CD4-positive, alpha-beta T cell treated with Interleukin-17A for 4 hours (primary cell): ENCODE measurements around the gene SERF2.
A peak's percentile ranks its signal among the peaks of the same experiment; 100 is the strongest.
"Not testable (repeated sequence)": the region's sequence is repeated elsewhere in the genome, so short reads cannot be mapped to it uniquely, and the experiment has no call there.

Experiments used
- DNase-seq: peaks from one replicate; pipeline ENCODE4 v3.0.0-alpha.2; 2020; ENCODE audit warnings: mixed read lengths

SERF2 gene

DNA sequence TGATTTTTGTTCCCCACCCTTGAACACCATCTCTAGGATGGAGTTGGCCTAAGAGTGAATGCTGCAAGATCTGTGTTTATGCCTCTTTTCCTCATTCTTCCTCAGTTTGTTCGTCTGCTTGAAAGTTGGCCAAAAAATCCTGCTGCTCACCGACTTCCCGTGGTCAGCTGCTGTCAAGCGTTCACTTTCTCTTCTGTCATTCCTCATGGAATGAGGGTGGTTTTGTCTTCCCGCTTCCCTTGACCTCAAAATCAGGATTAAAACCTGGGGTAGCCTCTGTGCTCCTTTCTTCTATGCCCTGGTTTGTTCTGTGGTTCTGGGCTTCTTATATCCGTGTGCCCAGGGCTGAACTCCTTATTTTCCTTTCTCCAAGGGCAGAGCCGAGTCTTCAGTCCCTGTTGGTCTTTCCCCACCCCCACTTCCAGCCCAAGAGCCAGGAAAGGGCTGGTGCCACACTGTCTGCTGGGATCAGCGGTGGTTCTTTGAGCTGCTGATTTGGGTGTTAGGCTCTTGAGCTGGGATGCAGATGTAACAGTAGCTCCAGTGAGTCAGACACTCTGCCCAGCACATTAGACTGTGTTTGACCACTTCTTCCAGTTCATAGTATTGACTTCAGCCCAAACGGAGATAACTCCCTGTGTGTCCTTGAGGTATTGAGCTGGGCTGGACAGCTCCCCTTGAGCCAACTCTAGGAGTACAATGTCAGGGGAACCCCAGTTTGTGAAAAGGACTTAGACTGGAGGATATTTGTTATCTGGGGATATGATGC is 2.3 kb downstream of the SERF2 start:
- no peak for DNase-seq

DNA sequence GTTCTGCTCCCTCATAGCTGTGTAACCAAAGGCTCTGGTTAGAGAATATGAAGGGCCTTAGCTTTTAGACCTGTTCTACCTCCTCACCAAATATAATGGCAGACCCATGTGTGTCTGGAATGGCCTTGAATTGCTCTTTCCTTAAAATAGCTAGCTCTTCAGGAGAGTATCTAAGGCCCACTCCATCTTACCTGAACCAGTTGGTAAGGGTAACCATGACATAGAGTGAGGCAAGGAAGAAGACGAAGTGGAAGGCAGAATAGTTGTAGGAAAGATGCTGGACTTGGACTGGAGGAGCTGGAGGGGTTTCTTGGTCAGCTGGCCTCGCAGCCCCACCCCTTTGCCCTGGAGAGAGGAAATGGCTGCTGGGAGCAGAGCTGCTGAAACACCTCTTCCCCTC is 3.1 kb downstream of the SERF2 start:
- DNase-seq, result no peak

DNA sequence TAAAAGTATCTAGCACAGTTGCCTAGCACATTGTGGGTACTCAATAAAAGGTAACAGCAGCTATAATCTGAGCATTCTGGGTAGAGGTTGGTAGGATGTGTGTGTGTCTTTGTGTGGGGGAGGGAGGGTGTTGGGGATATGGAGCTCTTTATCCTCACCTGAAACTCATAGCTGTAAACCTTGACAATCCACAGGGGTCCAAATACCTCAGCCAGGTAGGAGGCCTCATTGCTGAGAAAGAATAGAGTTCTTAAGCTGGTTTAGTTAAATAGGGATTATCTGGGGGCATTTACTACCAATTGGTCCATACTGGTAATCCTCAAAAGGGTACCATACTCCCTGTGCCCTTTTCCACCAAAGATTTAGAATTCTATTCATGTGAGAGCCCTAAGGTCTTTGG is 3.9 kb downstream of the SERF2 start:
- no peak for DNase-seq

DNA sequence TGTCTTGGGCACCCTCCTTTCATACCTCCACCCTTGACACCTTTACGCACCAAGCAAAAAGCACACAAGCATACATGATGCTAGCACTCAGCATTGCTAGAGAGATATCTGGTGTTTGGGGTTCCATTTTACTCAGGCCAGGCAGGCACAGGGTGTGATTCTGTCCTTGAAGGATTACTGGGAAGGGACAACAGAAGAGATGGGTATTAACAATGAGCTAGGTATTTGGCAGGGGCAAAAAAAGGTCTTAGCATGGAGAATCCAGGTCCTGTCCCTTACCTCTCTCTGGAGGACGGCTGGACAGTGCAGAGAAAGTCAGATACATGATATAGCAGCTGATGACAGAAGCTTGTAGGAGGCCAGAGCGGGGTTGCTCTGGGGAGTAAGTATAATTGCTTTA is 4.4 kb downstream of the SERF2 start:
- DNase-seq, result no peak

DNA sequence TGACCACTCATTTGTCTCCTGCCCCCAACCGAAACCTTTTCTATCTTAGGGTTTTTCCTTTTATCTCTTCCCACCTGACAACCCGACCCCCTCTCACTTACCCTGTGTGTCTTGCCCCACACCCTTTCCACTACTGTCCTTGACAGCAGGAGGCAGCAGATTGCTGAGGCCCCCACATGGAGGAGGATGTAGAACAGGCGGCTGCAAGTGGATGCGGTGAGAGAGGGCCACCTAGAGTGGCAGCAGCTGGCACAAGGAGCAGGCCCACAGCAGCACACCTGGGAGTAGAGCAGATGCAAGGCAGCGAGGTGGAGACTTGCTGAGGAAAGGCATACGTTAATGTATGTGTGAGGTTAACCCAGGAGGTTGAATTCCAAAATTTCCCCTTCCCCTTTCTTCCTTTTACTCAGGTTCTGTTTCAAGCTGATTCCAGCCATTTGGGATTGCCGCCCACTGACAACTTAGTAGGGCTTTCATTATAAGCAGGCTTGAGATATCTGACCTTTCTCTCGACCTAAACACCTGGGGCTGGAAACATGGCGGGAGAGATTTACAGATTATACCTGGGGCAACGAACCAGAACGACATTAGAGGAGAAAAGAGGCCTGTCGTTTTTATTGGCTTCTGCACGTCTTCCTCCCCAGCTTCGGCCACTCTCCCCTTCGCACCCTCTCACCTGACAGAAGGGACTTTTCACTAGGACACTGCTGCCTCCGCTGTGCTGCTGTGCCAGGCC is 7.3 kb downstream of the SERF2 start:
- no peak for DNase-seq

DNA sequence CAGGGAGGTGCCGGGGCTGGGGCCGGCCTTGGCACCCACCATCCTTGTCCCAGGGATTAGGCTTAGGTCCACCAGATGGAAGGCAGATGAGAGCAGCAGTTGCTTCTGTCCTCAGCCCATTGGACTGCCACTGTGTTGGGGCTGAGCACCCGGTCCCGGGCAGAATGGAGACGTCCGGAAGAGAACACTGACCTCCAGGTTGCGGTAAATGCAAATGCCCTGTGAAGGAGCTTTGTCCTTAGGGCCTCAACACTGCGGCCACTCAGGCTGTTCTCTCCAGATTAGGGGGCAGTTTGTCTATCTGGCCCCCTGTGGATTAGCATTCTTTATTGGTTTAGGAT is 7.8 kb downstream of the SERF2 start, which contains the start of gene SERINC4:
Gene SERINC4, minus strand, starts transcription at position 276 of the 341 bp plus-strand sequence. Its CDS starts 234 bp downstream, at position 42.
- no peak for DNase-seq

DNA sequence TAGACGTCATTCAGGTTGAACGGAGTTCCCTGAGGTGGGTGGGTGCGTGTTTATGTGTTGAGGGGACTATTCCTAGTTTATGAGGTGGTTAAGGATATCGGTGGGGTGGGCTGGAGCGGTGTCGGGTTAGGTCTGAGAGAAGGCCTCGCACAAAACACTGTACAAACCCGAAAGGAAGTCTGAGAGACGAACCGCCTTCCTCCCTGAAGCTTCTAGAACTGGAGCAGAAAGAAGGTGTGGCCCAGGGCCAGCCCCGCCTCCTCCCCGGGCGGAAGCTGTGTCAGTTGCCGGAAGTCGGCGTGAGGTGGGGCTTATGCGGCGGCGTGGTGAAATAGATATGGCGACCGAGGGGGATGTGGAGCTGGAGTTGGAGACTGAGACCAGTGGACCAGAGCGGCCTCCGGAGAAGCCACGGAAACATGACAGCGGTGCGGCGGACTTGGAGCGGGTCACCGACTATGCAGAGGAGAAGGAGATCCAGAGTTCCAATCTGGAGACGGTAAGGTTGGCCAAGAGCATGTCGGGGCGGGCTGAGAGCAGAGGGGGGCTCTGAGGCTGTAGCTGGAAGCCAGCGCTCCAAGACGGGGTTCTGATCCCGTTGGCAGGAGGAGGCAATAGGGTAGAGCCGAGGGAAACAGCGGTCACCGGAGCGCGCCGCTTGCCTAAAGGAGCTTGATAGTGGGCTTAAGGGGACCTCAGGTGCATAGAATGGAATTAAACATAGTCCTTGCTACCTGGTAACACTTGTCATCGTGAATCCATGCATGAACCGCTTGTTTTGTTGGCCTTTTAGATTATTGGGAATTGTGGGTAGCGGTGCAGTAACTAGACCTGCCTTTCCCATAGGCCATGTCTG is 8.4 kb downstream of the SERF2 start, which contains the start of gene HYPK:
Gene HYPK, plus strand, starts transcription at position 314 of the 856 bp plus-strand sequence. Its CDS starts 24 bp downstream, at position 338.
- peak; percentile 96 for DNase-seq

DNA sequence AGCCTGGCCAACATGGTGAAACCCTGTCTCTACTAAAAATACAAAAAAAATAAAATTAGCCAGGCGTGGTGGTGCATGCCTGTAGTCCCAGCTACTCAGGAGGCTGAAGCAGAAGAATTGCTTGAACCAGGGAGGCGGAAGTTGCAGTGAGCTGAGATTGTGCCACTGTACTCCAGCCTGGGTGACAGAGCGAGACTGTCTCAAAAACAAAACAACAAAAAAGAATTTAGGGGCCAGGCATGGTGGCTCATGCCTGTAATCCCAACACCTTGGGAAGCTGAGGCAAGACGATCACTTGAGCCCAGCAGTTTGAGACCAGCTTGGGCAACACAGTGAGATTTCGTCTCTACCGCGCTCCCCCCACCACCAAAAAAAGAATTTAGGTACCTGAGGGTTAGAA is 10.6 kb downstream of the SERF2 start:
- not testable (repeated sequence) for DNase-seq

DNA sequence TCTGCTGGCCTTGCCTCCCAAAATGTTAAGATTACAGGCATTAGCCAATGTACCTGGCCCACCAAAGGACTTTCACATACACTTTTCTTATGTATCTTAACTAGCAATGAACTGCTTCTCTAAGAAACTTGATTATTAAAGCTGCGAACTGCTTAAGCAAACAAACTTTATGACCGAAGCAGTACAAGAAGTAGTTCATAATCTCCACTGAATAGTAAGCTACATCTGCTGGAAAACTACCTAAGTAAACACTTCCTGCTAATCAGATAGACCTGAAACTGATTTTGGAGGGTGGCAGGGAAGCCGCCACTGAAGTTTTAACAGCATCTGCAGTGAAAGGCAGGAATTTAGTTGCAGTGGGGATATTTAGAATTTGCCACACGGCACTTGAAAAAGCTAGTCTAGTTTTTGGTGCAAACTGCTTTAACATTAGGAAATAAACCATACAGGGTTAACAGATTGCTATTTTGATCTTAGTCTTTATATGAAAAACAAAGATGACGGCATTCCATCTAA is 16.4 kb downstream of the SERF2 start:
- no peak for DNase-seq

DNA sequence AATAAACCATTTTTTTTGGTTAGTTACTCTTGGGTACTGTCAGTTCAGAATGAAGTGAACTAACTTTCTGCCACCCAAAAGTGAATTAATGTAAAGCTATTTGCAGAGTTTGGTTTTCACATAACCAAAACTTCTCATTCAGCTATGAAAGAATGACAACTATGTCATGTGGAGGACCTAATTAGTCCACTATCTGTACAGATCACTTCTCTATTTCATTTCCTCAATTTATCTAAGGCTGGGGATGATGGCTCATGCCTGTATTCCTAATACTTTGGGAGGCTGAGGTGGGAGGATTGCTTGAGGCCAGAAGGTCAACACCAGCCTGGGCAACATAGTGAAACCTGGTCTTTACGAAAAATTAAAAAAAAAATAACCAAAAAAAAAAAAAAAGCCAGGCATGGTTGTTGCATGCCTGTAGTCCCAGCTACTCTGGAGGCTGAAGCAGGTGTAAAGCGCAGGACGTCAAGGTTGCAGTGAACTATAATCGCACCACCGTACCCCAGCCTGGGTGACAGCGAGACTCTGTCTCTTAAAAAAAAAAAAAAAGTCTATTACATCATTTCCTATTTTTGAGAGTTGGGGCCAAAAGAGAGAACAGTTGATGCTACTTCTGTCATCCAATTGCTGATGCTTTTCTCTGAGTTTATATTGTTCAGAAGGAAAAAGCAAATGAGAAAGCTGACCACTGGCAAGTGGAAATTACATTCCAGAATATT is 17.0 kb downstream of the SERF2 start:
- no peak for DNase-seq

DNA sequence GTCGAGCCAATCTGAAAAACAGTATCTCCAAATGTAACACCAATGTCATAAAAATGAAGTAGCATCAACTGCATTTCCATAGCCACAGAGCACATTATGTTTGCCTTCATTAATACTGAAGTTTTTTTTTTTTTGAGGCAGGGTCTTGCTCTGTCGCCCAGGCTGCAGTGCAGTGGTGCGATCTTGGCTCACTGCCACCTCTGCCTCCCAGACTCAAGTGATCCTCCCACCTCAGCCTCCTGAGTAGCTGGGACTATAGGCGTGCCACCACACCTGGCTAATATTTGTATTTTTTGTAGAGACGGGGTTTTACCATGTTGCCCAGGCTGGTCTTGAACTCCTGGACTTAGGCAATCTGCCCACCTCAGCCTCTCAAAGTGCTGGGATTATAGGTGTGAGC is 22.9 kb downstream of the SERF2 start:
- DNase-seq, result not testable (repeated sequence)

DNA sequence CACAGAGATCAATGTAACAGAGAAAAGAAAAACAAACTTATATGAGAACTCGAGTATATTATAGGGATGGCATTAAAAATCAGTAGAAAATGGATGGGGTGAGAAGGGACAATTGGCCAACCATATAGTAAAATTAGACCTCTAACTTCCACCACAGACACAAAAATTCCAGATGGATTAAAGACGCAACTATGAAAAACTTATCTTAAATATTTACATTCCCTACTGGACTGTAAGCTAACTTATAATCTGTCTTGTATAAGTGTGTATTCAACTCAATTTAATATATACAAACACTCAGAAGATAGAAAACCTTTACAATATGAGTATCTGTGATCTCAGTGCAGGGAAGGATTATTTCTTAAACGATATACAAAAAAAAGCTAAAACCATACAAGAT is 29.4 kb downstream of the SERF2 start:
- DNase-seq, result no peak

DNA sequence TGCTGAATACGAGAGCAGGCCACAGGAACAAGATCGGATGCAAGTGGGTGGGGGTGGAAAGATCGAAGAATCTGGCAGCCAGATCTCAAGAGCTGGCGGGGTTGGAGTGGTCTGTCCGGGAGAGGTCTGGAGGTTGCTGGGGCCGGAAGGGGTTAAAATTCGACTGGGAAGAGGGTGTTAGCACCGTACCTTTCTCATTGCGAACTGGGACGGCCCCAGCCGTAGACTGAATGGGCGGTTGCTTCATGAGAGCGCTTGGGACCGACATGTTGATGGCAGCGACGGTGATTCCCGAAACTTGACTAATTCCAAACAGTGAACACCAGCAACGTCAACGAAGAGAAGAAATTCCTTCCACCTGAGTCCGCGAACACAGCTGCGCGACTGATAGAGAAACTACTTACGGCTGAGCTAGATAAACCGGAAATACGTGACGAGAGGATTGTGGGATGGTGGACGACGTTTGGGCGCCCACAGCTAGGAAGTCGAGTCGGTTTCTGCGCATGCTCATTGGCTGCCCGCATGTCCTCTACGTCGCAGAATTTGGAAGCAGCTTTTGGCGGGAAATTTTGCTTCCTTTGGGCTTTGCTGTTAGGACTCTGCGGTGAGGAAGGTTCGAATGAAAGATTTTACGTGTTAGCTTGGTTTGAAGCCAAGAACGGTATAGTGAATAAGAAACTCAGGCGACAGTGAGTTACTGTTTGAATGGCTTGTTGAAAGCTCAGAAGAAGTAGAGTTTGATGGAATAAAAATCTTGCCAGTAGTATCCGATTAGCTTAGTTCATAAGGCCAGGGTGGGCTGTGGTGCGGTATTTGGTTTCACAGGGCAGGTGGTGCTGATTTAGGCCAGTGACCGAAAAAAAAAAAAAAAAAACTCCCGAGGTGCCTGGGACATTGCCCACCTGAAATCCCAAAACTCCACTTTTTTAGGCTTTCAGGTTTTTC is 32.5 kb downstream of the SERF2 start, which contains the start of gene MFAP1:
Gene MFAP1, minus strand, starts transcription at position 389 of the 945 bp plus-strand sequence. Its CDS starts 121 bp downstream, at position 268.
- peak; percentile 93 for DNase-seq

DNA sequence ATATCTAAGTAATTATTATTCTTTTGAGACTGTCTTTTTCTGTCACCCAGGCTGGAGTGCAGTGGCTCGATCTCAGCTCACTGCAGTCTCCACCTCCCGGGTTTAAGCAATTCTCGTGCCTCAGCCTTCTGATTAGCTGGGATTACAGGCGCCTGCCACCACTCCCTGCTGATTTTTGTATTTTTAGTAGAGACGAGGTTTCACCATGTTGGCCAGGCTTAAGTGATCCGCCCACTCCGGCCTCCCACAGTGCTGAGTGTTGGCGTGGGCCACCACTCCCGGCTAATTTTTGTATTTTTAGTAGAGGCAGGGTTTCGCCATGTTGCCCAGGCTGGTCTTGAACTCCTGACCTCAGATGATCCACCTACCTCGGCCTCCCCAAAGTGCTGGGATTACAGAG is 33.2 kb downstream of the SERF2 start:
- DNase-seq, result not testable (repeated sequence)

DNA sequence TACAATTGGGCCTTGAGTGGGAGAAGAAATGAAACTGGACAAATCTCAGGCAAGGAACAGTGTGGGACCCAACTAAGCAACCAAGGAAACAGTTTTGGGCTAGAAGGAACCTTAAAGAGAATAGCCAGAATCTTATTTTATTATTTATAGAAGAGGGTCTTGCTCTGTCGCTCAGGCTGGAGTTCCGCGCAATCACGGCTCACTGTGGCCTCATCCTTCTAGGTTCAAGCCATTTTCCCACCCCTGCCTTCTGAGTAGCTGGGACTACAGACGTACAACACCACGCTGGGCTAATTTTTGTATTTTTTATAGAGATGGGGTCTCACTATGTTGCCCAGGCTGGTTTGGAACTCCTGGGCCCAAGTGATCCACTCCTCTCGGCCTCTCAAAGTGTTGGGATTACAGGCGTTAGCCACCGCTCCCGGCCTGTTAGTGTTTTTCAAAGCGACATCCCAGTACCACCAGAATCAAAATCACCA is 33.9 kb downstream of the SERF2 start:
- DNase-seq, result no peak

DNA sequence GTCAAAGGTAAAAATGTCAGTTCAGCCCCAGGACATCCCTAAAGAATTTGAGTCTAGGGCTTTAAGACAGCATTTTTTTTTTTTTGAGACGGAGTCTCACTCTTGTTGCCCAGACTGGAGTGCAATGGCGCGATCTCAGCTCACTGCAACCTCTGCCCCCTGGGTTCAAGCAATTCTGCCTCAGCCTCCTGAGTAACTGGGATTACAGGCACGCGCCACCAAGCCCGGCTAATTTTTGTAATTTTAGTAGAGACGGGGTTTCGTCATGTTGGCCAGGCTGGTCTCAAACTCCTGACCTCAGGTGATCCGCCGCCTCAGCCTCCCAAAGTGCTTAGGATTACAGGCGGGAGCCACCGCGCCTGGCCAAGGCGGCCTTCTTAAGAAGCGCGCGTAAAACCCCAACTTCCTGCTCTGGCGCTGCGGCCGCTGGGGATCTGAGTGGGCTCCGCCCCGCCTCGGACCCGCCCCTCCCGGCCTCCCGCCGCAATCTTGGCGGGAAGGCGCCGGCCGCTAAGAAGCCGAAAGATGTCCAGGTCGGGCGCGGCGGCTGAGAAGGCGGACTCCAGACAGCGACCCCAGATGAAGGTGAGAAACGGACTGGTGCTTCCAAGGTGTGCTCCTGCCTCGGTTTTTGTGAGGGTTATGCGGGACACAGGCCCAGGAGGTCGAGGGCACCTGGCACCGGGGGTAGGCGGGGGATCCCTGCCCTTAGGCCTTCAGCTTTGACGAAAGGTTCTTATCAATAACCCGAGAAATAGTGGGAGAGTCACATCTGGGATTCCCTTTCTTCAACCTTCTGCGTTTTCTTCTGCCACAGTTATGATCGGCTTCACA is 34.6 kb downstream of the SERF2 start, which contains the start of gene WDR76:
Gene WDR76, plus strand, starts transcription at position 495 of the 834 bp plus-strand sequence. Its CDS starts 31 bp downstream, at position 526.
- DNase-seq, result peak; percentile 76

DNA sequence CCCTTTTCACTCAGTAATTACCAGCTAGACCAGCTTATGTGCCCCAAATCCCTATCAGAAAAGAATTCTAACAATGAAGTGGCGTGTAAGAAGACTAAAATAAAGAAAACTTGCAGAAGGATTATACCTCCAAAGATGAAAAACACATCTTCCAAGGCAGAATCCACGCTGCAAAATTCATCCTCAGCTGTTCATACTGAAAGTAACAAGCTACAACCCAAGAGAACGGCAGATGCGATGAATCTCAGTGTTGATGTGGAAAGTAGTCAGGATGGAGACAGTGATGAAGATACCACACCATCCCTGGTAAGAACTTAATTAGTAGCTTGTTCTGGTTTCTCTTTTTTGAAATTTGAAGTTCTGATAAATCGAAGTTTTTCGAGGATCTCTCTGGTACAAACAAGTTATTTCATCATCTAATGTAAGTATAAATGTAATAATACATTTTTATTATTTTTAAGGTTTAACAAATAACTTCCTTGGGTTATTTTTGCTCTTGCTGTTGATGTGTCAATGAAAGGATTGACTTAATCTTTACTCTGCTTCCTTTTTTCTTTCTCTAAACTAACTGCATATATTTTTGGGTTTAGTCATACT is 36.0 kb downstream of the SERF2 start:
- no peak for DNase-seq

DNA sequence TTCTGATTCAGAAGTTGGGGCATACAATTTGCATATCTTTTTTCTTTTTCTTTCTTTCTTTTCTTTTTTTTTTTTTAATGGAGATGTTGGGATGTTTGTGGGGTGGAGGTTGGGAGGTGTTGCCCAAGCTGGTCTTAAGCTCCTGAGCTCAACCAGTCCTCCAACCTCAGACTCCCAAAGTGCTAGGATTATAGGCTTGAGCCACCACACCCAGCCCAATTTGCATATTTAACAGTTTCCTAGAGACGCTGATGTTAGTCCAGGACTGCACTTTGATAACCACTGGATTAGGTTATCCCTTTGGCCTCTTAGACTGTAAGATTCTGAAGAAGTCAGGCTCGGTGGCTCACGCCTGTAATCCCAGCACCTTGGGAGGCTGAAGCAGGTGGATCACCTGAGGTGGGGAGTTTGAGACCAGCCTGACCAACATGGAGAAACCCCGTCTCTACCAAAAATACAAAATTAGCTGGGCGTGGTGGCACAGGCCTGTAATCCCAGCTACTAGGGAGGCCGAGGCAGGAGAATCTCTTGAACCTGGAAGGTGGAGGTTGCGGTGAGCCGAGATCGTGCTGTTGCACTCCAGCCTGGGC is 37.9 kb downstream of the SERF2 start:
- not testable (repeated sequence) for DNase-seq
